Fibroblast of skin of left quadriceps (primary cell): ENCODE results near the gene PRICKLE3.
A peak's percentile ranks its signal among the peaks of the same experiment; 100 is the strongest.

Experiments
- DNase-seq, 2 experiments: peaks; one replicate each; pipeline ENCODE4 v3.0.0-alpha.2; 2013; ENCODE audit warnings: low read depth in 2 of 2

Gene PRICKLE3

DNA sequence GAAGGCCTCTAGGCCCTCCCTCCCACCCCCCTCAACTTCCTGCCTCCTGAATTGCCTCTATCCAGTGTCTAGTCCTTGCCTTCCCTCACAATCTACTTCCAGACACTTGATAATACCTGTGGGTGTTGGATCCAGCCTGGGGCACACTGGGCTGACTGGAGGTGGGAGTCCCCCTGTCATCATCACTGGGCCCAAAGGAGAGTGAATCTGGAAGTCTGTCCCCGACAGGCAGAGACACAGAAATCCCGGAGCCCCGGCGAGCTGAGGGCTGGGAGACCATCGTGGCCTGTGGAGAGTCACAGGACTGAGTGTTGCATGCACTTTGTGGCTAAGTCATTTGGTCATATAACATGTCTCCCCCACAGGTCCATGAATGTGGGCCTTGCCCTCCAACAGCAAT is 22.2 kb upstream of the PRICKLE3 start:
- no peak for DNase-seq

DNA sequence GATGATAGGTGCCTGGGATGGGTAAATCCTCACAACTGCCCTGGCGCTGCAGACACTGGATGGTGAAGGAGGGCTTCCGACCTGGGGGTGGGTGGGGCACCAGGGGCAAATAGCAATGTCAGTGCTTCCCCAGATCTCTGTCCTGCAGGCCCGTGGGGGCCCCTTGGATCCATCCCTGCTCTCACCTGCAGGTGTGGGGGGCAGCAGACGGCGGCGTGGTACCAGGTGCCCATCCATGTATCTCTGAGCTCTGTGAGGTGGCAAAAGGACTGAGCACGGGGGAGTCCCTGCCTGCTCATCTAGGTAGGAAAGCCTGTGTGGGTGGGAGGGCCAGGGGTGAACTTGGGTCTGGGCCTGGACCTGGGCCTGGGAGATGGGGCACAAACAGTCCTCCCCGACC is 20.4 kb upstream of the PRICKLE3 start:
- no peak for DNase-seq

DNA sequence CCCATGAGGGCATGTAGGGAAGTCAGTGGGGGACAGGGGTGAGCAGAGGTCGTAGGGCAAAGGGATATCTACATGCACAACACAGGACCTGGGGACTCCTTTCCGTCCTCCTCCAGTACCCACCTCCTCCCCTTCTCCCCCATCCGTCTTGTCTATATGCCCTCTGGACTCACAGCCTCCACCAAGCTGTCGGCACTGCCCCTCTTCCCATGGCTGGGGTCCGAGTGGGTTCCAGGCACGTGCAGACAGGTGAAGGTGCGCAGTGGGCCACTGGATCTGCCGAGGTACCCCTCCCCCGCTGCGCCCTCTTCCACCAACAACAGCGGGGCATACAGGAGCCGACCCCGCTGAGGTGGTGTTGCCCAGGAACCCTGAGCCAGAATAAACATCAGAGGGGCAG is 19.3 kb upstream of the PRICKLE3 start:
- DNase-seq, result no peak

DNA sequence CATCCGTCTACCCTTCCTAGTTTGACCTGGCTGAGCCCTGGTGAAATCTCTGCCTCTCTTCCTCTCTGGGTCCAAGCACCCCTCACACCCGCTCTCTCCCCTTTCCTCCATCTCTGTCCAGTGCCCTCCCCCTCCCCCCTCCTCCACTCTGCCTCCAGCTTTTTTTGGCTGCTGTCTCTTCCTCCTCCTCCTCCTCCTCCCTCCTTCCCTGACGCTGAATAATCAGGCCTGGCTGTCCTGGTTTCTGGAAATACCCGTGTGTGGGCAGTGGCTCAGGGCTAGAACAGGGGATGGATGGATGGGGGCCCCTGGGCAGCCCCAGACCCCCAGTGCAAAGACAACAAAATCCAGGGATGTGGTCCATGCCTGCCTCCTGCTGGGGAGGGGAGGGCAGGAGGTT is 18.5 kb upstream of the PRICKLE3 start:
- DNase-seq, result no peak

DNA sequence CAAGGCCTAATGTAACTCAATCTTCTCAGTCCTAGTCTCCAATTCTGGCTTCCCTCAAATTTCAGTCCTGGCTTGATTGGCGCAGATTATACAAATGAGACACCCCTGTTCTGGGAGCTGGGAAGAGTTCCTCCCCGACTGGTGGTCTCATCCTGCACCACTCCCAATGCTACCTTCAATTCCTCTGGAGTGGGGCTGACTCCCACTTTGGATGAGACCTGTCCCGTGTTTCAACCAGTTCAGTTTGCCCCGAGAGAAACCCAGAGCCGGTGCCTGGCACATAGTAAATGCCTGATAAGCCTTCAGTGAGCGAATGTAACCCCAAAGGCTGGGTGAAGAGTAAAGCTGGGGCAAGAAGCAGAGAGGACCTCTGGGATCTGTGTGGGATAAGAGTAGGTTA is 17.8 kb upstream of the PRICKLE3 start:
- no peak for DNase-seq

DNA sequence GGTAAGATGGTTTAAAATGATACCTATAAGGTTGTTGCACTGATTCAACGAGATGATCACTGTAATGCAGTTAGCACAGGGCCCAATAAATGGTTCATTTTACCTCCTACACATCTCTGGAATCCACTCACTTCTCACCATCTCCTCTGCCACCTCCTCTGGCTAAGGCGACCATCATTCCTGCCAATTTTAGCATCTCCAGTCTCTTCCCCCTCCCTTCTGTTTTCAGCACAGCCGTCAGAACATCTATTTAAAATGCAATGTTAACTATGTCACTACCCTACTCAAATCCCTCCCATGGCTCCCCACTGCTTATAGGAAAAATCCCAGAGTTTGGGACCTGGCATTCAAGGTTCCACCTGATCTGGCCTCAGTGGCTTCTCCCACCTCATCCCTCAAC is 17.4 kb upstream of the PRICKLE3 start:
- DNase-seq, result no peak

DNA sequence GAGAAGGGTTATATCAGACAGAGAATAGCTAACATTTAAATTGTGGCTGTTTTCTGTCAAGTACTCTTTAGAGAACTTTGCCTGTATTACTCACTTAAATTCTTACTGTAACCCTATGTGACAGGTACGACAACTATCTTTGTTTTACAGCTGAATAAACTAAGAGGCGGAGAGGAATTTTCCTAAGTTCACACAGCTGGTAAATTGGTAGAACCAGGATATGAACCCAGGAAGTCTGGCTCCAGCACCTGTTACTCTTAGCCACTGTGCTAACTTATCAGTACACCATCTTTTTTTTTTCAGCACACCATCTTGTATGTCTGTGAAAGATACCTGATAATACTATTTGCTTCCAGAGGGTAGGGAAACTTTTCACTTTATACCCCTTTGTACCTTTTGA is 15.8 kb upstream of the PRICKLE3 start:
- DNase-seq, result no peak

DNA sequence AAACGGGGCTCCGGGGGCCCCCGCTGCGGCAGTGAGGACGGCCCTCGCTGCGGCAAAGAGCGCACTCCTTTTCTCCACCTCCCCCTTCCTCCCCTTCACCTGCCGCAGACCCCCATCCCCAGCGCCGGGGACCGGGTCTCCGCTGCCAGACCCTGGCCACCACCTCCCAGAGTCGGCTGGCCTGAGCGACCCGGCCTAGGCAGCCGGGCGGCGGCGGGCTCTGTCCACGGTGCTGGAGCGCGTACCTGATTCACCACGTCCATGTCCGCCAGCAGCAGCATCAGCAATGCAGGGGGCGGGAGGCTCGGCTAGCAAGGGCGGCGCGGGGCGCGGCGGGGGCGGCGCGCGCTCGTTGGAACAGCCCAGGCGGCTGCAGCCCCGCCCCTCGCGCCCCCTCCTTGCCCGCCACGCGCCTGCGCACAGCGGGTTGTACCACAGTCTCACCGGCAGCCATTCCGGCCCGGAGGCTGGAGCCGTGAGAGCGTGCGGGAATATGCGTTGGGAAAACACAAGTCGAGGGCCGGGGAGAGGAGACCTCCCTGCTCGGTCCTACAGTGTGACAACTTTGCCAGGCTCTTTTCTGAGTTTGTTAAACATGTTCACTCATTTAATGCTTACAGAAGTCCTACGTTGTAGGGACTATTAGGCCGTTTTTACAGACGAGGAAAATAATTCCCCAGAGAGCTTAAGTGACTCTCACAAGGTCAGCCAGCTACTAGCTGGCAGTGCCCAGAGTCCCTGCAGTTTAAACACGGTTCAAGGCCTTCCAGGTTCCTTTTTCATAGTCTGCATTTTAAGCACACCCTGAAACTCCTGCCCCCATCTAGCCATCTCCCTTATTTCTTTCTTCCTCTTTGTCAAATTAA is 14.0 kb upstream of the PRICKLE3 start, which contains the start of gene SYP:
Gene SYP, minus strand, starts transcription at position 288 of the 866 bp plus-strand sequence. Its CDS starts 7 bp downstream, at position 281.
- peak; percentile 65 to 69 for DNase-seq

DNA sequence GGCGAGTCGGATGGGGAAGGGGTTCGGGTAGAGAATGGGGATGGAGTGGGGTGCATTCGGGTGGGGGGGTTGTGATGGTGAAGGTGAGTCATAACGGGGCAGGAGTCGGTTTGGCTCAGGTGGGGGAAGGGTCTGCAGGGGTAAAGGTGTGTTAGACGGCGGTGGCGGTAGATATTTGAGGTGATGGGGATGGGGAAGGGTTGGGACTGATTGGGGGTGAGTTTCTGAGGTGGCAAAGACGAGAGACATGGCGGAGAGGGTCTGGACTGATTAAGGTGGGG is 13.1 kb upstream of the PRICKLE3 start:
- DNase-seq, result no peak

DNA sequence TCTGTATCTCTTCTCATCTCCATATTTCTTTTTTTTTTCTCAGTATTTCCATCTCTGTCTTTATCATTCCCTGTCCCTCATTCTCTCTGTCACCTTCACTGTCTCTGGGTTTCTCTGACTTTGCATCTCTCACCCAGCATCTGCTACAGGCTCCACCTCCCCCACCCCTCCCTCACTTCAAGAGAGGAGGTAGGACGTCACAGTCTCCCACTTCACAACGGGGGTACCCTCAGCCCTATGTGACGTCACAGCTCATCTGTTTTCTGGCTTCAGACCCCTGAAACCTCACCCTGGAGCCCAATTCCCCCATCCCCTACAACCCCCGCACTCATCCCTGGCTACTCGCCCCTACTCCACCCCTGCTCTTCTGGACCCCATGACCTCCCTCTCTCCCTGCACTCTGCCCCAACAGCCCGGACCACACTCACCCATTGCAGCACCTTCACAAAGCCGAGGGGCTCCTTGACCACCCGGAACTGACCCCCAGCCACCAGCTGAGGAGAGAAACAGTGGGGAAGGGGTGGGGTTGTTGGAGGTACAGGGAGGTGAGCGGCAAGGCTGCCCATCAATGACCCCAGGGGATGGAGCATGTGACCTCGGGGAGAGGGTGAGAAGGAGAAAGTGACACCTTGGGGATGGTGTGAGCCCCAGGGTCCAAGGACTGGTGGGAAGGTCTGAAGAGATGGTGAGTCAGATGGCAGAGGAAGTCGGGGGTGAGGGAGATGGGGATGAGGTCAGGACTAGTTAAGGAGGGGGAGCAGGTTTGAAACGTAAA is 12.6 kb upstream of the PRICKLE3 start:
- no peak for DNase-seq

DNA sequence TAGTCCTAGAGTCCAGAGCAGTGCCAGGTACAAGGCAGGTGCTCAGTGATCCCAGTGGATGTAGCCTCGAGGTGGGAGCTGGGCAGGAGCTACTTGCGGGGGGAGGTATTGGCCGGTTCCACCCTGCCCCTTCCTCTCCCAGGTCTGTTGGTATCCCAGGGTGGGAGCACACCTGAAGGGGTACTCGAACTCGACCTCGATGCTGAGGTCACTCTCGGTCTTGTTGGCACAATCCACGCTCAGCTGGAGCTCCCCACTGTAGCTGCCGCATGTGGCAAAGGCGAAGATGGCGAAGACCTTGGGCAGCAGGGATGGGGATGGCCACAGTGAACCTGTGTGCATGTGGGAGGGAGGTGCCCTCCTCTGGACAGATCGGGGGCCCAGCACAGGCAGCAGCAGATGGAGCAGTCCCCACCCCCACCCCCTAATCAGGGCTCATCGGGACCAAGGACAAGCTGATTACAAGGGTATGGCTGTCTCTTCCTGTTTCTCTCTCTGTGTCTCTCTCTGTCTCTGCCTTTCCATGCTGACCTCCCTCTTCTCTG is 11.4 kb upstream of the PRICKLE3 start:
- no peak for DNase-seq

DNA sequence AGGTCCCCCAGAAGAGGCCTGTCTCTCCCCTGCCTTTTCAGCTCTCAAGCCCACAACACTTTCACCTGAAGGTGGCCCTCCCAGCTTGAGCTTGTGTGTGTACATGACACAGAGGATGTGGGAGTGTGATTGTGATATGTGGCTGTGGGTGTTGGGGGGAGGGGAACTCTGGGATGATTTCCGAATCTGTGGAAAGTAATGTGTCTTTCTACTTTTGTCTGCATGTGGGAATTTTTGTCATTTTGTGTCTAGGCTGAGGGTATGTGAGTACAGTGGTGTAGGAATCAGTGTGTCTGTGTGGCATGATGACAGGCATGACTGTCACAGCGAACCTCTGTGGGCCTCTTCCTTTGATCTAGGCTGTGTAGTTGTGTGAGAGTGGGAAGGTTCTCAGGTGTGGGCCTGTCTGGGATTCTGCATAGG is 7.4 kb upstream of the PRICKLE3 start:
- no peak for DNase-seq

DNA sequence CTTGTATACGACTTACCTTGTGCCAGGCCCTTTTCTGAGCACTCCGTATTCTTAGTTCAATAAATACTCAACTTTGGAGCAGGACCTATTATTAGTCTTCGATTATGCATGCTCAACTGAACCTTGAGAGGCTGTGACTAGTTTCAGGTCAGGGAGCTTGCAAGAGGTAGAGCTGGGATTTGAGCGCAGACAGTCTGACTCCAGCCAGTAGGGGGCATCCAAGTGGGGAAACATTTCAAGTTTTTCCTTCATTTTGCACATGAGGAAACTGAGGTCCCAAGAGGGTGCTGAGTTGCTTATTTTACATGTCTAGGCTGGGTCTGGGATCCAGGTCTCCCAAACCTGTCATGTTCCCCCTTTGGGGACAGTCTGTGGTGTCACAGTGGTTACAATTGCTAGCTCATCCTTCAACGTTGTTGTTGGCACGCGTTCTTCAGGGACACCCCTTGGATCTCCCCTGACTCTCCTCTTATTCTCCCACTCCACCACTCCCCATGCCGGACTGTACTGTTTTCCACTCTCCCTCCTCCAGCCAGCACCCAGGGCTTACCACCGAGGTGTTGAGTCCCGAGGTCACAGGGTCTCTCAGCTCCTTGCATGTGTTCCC is 6.7 kb upstream of the PRICKLE3 start:
- no peak for DNase-seq

DNA sequence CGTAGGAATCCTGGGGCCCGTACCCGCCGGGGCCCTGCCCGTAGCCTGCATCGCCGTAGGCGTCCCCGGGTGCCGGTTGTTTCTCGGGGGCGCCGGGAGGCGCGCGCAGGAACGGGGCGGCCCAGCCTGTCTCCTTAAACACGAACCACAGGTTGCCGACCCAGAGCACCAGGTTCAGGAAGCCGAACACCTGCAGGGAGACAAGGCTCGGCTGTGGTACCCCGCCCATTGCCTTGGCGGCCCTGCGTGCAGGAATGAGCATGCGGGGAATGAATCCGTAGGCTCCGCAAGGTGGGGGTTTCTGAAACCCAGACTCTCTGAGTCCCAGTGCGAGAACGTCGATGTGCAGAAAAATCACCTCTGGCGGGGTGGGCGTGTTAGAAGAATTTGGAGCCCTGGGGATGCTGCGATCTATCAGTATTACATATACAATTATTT is 5.4 kb upstream of the PRICKLE3 start:
- no peak for DNase-seq

DNA sequence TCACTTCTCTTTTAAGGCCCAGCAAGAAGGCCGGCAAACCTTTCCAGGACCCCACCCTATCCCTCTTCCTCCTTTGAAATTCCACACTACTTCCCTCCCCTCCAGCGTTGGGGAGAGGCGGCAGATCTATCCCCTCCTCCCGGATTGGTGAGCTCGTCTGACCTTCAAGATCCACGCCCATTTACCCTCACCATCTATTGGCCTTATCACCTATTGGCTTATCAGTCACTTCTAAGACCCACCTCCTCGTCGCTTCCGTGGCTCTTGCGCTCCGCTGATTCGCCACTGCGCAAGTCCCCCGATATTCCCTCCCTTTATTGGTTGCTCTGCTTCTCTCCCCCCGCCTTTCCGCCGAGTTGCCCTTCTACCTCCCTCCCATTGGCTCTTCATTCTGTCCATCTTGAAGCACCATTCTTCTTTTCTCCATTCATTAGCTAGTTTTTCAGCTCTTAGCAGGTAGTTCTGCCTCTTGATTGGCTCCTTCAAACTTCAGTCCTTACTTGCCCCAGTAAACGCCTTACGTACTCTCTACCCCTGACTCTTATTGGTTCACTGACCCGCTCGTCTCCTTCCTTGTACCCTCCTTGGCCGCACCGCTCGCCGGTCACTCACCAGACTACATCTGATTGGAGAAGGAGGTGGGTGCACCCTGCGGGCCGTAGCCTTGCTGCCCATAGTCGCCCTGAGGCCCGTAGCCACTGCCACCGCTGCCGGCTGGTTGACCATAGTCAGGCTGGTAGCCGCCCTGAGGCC is 4.8 kb upstream of the PRICKLE3 start:
- peak; percentile 98 for DNase-seq

DNA sequence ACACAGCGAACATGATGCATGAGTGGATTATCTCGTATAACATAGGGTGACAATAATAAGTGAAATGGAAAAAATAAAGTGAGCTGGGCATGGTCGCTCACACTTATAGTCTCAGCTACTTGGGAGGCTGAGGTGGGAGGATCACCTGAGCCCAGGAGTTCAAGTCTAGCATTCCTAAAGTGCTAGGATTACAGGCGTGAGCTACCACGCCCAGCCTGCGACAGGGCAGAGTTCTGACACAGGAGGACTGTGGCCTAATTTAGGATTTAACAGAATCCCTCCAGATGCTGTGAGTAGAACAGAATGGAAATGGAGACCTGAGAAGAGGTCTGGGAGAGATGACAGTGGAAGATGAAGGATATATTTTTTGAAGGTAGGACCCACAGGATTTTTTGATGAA is 3.4 kb upstream of the PRICKLE3 start:
- no peak for DNase-seq

DNA sequence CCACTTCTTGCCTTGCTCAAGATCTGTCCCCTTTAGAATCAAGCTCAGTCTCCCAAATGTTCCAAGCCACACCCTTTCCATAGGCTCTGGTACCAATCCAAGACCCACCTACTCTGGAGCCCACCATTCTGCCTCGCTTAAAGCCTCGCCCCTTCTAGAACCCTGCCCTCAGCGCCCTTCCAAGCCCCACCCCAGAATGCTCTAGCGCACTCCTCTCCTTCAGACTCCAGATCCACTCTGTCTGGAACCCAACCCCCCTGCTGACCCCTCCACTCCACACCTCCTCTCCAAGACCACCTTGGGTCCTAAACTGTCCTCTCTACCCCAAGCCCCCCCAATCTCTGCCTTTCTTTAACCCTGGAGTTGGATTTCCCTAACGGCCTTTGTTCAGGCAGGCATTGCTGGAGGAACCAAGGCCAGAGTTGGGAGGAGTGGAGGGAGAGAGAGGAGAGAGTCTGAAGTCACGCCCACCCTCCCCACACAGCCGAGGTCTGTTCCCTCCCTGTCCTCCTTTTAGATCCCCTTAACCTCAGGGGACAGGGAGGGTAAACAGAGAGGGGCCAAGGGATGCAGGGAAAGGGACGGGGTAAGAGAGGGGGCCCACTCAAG is 2.4 kb upstream of the PRICKLE3 start:
- no peak for DNase-seq

DNA sequence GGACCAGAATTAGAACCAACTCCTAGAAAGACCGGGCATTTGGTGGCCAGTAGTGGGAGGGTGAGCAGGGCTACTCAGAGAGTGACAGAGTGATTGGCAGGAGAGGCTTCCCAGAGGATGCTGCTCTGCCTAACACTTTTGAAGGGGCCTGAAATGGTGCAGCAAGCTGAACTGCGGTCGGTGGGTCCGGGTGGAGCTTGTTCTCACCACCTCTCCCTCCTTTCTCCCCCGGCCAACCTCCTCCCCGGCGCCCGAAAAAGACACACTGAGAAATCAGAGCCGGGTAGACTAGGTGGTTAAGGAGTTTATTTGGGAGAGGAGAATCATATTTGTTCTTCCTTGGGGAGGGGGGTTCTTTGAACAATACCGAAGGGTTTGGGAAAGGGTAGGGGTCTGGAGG is 1.4 kb upstream of the PRICKLE3 start:
- no peak for DNase-seq

DNA sequence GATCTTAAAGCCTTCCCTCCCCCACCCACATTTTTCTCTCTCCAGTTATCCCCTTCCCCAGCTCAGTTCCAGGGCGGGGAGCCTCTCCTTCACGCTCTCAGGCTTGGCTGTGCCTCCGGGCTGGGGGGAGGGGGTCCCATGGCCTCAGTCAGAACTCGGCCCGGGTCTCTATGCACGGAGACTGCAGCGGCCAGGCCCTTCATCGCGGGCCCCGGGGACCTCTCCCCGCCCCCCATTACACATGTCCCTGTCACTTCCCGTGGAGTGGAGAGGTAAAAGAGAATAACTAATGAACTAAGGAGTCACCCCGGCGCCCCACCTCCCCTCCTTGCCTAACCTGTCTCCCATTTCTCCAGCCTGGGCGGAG is 838 bp upstream of the PRICKLE3 start:
- DNase-seq, result no peak

DNA sequence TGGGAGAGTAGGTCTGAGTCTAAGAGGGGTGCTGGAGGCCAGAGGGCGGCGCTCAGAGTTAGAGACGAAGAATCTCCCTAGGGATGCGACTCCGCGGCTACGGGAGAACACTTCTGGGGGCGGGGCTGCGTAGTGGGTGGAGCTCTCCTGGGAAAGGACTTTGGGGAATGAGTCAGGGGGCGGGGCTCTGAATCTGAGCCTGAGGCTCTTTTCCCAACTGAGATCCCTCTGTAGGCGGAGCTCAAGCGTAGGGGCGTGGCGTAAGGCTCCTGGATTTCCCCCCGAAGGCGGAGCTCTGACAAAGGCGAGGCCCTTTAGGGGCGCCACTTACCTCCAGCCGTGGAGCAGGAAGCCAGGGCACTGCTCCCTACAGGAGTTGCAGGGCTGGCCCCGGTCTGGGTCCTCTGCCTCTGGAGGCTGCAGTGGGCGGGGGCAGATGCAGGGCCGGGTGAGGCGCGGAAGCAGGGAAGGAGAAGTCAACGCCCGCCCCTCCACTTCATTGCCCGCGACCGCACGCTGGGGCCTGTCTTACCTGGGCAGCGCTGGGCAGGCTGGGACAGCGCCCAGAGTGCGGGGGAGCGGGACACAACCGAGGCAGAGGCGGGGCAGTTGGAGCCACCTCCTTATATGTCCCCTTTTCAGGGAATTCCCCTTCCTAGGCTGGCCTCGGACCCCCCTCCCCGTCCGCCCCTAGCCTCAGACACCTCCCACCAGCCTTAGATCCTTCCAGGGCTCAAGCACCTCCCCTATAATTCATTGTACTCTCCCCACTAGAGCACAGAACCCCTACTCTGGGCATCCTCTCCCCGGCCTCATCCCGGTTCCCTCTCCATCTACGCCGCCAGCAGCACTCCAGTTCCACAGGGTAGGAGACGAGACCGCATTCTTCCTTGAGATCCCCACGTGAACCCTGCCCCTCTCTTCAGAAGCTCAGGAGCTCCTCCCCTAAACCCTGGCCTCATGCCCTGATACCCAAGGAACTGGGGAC is 1.6 kb downstream of the PRICKLE3 start:
- peak; percentile 73 to 76 for DNase-seq
